ENCODE data around the gene CTDP1. TPM values are rescaled to one million over a fixed set of nuclear protein-coding genes. Genes with fewer than 3 reads are reported as not detected.

CTDP1 gene
- polyA plus RNA-seq, 1 donor (not counting 4 experiments of a cell fraction or from before 2014, with no cell fraction given) = 9.2 TPM

- H3K4me3 ChIP-seq (ENCODE audit: control insufficient read depth in 2 of 3, extremely low read depth in 1 of 3, insufficient read depth in 2 of 3, low read depth in 1 of 3, low read length in 3 of 3) = no peak overlapping the region
- no peaks in the 10 kb centered on the region for H3K36me3 ChIP-seq (ENCODE audit: control insufficient read depth in 2 of 2, extremely low read depth in 1 of 2, insufficient read depth in 2 of 2, low read length in 2 of 2)
- no peak for FAIRE-seq
- TF ChIP-seq EZH2 (IDR thresholded peaks at IDR 0.05; ENCODE audit: low read length) (no peak), CTCF (optimal IDR thresholded peaks at IDR 0.05 in 1 of 3, IDR thresholded peaks at IDR 0.05 in 1 of 3, conservative IDR thresholded peaks at IDR 0.05 in 1 of 3; ENCODE audit: extremely low read depth in 1 of 3, insufficient read depth in 2 of 3, low read length in 3 of 3) (no peak)
- H2AFZ ChIP-seq (ENCODE audit: control insufficient read depth, low read length) = no peak overlapping the region
- no peaks in the 10 kb centered on the region for H3K4me1 ChIP-seq (ENCODE audit: control insufficient read depth, extremely low read depth, insufficient read depth, low read length)
- no peak overlapping the region for H3K4me2 ChIP-seq (ENCODE audit: control insufficient read depth, extremely low read depth, insufficient read depth, low read depth, low read length)
- no peaks in the 10 kb centered on the region for H3K9me3 ChIP-seq (ENCODE audit: control insufficient read depth, low read depth, low read length)
- no peaks in the 10 kb centered on the region for H4K20me1 ChIP-seq (ENCODE audit: control insufficient read depth, extremely low read depth, insufficient read depth, low read length)
- peaks cover 22% of the 10 kb centered on the region for H3K27me3 ChIP-seq (ENCODE audit: control insufficient read depth, extremely low read depth, insufficient read depth, low read length)
- H3K79me2 ChIP-seq (ENCODE audit: control insufficient read depth, insufficient read depth, low read length) = no peaks in the 10 kb centered on the region
- H3K27ac ChIP-seq (ENCODE audit: control insufficient read depth, insufficient read depth, low read length) = no peak overlapping the region
- H3K9ac ChIP-seq (ENCODE audit: control insufficient read depth, extremely low read depth, insufficient read depth, low read length) = no peak overlapping the region
- dilution Hi-C loops (cut with MboI; ENCODE audit: extremely low pct_ligation_motif_present, low sequenced_read_pairs) = no loop called here
- no peaks in the 10 kb centered on the region for H3K9me1 ChIP-seq (ENCODE audit: control insufficient read depth, extremely low read depth, insufficient read depth, low read length)
- DNase-seq (ENCODE audit: low read depth, low spot score) = no peak
Observed at GRCh38 chr18:79803611-79804051, 124.0 kb downstream of the CTDP1 start.

Other genes with a start within 250 kb of the CTDP1 start
- gene KCNG2, start 118.1 kb downstream of the CTDP1 start, polyA plus RNA-seq = not detected in 3 replicates

All from keratinocyte (primary cell).